A549 (cell line): Measurements from ENCODE around the gene CD99L2. TPM values are rescaled to one million over a fixed set of nuclear protein-coding genes. Genes with fewer than 3 reads are reported as not detected.

Experiments
- ATAC-seq, 2 experiments: fragments of 200-7000 bp in 1 of 2; fragments of >200 bp in 1 of 2; cut with Nextera tagmentation in 1 of 2; cut with Tn5 transposase in 1 of 2; 3 replicates each; pipeline versions ENCODE4 v1.8.0 to v1.9.1; 2018 to 2020; ENCODE audit warnings: mild to moderate bottlenecking in 1 of 2, moderate library complexity in 1 of 2
- CTCF ChIA-PET: fragments of 300-600 bp; sonication (Branson Sonifier 250); formaldehyde crosslinking; extraction: SDS; loops from one replicate; lab custom pipeline; 2021; ENCODE audit warnings: antibody characterized with exemption, inconsistent platforms; lab: Yijun Ruan, JAX
- POLR2A ChIA-PET: fragments of 350-600 bp; formaldehyde crosslinking; extraction: SDS; loops from one replicate; lab custom pipeline; 2021; ENCODE audit warnings: antibody characterized with exemption, inconsistent platforms; lab: Yijun Ruan, JAX
- DNase-seq, 2 experiments: peaks; one replicate each; pipeline versions ENCODE4 v3.0.0 to v3.0.0-alpha.2; 2011 to 2016; ENCODE audit warnings: low read depth in 1 of 2, low spot score in 1 of 2
- FAIRE-seq: peaks from 2 replicates; lab custom pipeline; 2011; peaks lifted over from hg19 to GRCh38; lab: Jason Lieb, UNC
- H3K27ac ChIP-seq, 2 experiments: fragments of >200 bp; sonication (Bioruptor Twin); formaldehyde crosslinking; 3 replicates each; pipeline ENCODE4 v1.5.1; 2016 to 2017
- H3K4me1 ChIP-seq: fragments of >200 bp; sonication (Bioruptor Twin); formaldehyde crosslinking; 3 replicates; pipeline ENCODE4 v1.6.1; 2016
- H3K4me2 ChIP-seq: fragments of >200 bp; sonication (Bioruptor Twin); formaldehyde crosslinking; 3 replicates; pipeline ENCODE4 v1.6.1; 2016
- H3K4me3 ChIP-seq: fragments of >200 bp; sonication (Bioruptor Twin); formaldehyde crosslinking; 3 replicates; pipeline ENCODE4 v1.5.1; 2016
- H3K9me3 ChIP-seq: fragments of >200 bp; sonication (Bioruptor Twin); formaldehyde crosslinking; 3 replicates; pipeline ENCODE4 v1.6.1; 2016
- CBX8 ChIP-seq: fragments of 200-600 bp; sonication (generic); IDR thresholded peaks from 2 replicates; pipeline ENCODE4 v1.6.1; 2016
- CHD2 ChIP-seq: fragments of 150-350 bp; IDR thresholded peaks from 2 replicates; pipeline ENCODE4 v1.6.1; 2014; ENCODE audit warnings: low read length; ENCODE audit not compliant: partially characterized antibody
- E2F6 ChIP-seq: IDR thresholded peaks from 2 replicates; pipeline ENCODE4 v1.6.1; 2012; ENCODE audit warnings: low read depth, borderline replicate concordance
- EHF ChIP-seq: fragments of 250-450 bp; sonication (Bioruptor Pico); IDR thresholded peaks from 2 replicates; pipeline ENCODE4 v1.5.0; 2020; ENCODE audit warnings: mild to moderate bottlenecking
- FOSL2 ChIP-seq, 2 experiments: fragments of 450-650 bp in 1 of 2; fragments of >200 bp in 1 of 2; sonication (Bioruptor Twin) in 1 of 2; formaldehyde crosslinking; IDR thresholded peaks; 2 replicates each; pipeline versions ENCODE4 v1.5.0 to v1.6.1; 2016 to 2020; ENCODE audit warnings: mild to moderate bottlenecking in 1 of 2, moderate library complexity in 1 of 2
- FOXS1 ChIP-seq: fragments of 250-450 bp; sonication (Bioruptor Pico); IDR thresholded peaks from 2 replicates; pipeline ENCODE4 v1.5.0; 2020; ENCODE audit warnings: mild to moderate bottlenecking, moderate library complexity
- GATA3 ChIP-seq: IDR thresholded peaks from 2 replicates; pipeline ENCODE4 v1.6.1; 2012; ENCODE audit warnings: borderline replicate concordance
- HEYL ChIP-seq: fragments of 250-450 bp; sonication (Bioruptor Pico); IDR thresholded peaks from 2 replicates; pipeline ENCODE4 v1.8.0; 2021; ENCODE audit warnings: mild to moderate bottlenecking, moderate library complexity
- HOXB13 ChIP-seq: fragments of 250-450 bp; sonication (Bioruptor Pico); IDR thresholded peaks from 2 replicates; pipeline ENCODE4 v1.5.0; 2020; ENCODE audit warnings: low read depth, mild to moderate bottlenecking, moderate library complexity
- JUN ChIP-seq, 2 experiments: fragments of >200 bp; sonication (Bioruptor Twin); formaldehyde crosslinking; IDR thresholded peaks; 2 replicates in 1 of 2; 3 replicates in 1 of 2; pipeline ENCODE4 v1.6.1; 2016 to 2017
- KDM1A ChIP-seq: fragments of 200-600 bp; sonication (generic); IDR thresholded peaks from 2 replicates; pipeline ENCODE4 v1.6.1; 2016; ENCODE audit warnings: low read depth, mild to moderate bottlenecking
- KDM5A ChIP-seq: fragments of 200-600 bp; sonication (generic); IDR thresholded peaks from 2 replicates; pipeline ENCODE4 v1.6.1; 2016; ENCODE audit warnings: antibody characterized with exemption, mild to moderate bottlenecking
- MAFK ChIP-seq: fragments of 450-650 bp; IDR thresholded peaks from 2 replicates; pipeline ENCODE4 v1.6.1; 2014; ENCODE audit not compliant: partially characterized antibody
- MAX ChIP-seq: IDR thresholded peaks from 2 replicates; pipeline ENCODE4 v1.6.1; 2012
- NPAS2 ChIP-seq: fragments of 250-450 bp; sonication (Bioruptor Pico); IDR thresholded peaks from 2 replicates; pipeline ENCODE4 v1.8.0; 2022; ENCODE audit warnings: mild to moderate bottlenecking, moderate library complexity, borderline replicate concordance
- RCOR1 ChIP-seq: fragments of 150-350 bp; IDR thresholded peaks from 2 replicates; pipeline ENCODE4 v1.6.1; 2014; ENCODE audit warnings: antibody characterized with exemption, low read length, low read depth
- RFX5 ChIP-seq: fragments of 450-650 bp; IDR thresholded peaks from 2 replicates; pipeline ENCODE4 v1.7.1; 2014; ENCODE audit warnings: antibody characterized with exemption, mild to moderate bottlenecking, moderate library complexity
- ZC3H11A ChIP-seq: fragments of 450-650 bp; IDR thresholded peaks from 2 replicates; pipeline ENCODE4 v1.6.1; 2014; ENCODE audit warnings: antibody characterized with exemption, mild to moderate bottlenecking
- ZFP36 ChIP-seq: fragments of 450-650 bp; IDR thresholded peaks from 2 replicates; pipeline ENCODE4 v1.6.1; 2014; ENCODE audit warnings: borderline replicate concordance; ENCODE audit not compliant: partially characterized antibody
- WGBS: methylation state at CpG from one replicate; pipeline ENCODE4 v1.1.6; 2017; ENCODE audit errors: missing lambda C conversion rate; 5-methylcytosine and 5-hydroxymethylcytosine counted together
- polyA plus RNA-seq, 4 experiments: library from polyadenylated mRNA; depleted of rRNA in 3 of 4; stranded (reverse); fragments of >200 nt; fragmentation: RNase III in 1 of 4; extraction: RNeasy Plus Mini Kit Qiagen cat#74134 plus additional on column Dnase treatment in 1 of 4; gene quantifications; 2 replicates in 3 of 4; 3 replicates in 1 of 4; pipeline ENCODE4 v1.2.3, GENCODE V29; 2011 to 2017
- TF ChIP-seq, protein P1 (sequence below): IDR thresholded peaks from 2 replicates; pipeline ENCODE4 v1.6.1; 2012

CD99L2 gene
- polyA plus RNA-seq, 2 of the 4 experiments (the other 2 are of a cell fraction): 50.5 to 66.5 TPM

- ChIA-PET CTCF (interaction anchor here (0.6 to 1.0 kb wide), 3 partner anchors 127 to 183 kb away, joined by 3 to 5 read pairs (median 3); no protein-coding TSS in a partner anchor), POLR2A (no interaction called here)
- peak overlapping the region; percentile 96 to 98 for H3K27ac ChIP-seq
- ATAC-seq (peak; percentile 62 to 74), FAIRE-seq (peak; percentile 23), DNase-seq (peak; percentile 12 to 26)
- peak overlapping the region; percentile 92 for H3K4me3 ChIP-seq
- peak overlapping the region; percentile 88 for H3K4me2 ChIP-seq
- 3% methylated on average over 19 of the region's 42 CpGs for WGBS
- peaks cover 23% of the 10 kb centered on the region for H3K4me1 ChIP-seq
- no peaks in the 10 kb centered on the region for H3K9me3 ChIP-seq
- peak; percentile 40; the same call in 1 of the 2 replicates for TF ChIP-seq GATA3
- TF ChIP-seq MAFK: no peak
- TF ChIP-seq E2F6: peak; percentile 63
- TF ChIP-seq, all 56 proteins: peak for 2
These were observed 806 bp upstream of the CD99L2 start for GRCh38 chrX:150899191-150899757.

DNA sequence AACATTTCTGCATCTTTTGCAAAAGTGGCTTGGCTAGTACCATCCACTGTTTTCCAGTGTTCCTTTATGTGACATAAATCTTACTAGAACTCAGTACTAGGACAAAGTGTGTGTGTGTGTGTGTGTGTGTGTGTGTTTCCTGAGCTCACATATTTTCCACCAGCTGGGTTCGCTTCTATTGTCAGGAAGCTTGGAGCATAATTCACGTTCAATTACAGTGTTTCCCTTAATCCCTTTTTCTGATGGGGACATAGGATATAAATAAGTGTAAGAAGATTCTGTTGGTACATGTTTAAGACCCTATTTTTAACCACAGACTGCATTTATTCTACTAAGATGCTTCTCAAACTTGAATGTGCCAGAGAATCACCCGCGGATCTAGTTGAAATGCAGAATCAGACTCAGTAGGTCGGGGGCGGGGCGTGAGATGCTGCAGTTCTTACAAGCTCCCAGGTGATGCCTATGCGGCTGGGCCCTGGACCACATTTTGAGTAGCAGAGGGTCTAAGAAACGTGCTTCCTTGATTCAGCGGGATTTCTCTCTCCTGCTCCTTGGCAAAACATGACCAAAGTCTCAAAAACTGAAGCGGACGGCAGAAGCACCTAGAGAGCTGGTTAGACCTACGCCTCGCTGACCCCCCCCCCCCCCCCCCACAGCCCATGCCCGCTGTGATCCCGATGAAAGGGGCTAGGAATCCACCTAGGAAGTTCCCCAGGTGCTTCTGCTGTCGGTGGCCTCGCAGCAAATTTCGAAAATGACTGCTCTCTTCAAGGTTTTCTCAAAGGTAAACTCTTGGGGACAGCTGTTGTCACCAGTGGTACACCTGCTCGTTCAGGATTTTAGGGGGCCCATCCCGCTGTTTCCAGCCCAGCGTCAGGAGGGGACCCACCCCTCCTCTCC, 797 bp downstream of the CD99L2 start:
- H3K4me3 ChIP-seq: peak overlapping the region; percentile 92
- ATAC-seq (peak in 1 of 2 experiments; percentile 25; a peak in 1 of 6 replicates), FAIRE-seq (no peak), DNase-seq (peak; percentile 24 to 28)
- peaks cover 19% of the 10 kb centered on the region for H3K4me1 ChIP-seq
- WGBS: 5% methylated on average over 10 of the region's 22 CpGs
- ChIA-PET POLR2A (interaction anchor here (1.1 kb wide), 1 partner anchor 85 kb away, joined by 3 read pairs; the partner anchor contains the start of gene HMGB3), CTCF (no interaction called here)
- peak overlapping the region; percentile 96 to 98 for H3K27ac ChIP-seq
- H3K4me2 ChIP-seq: peak overlapping the region; percentile 83
- no peak for TF ChIP-seq RCOR1
- TF ChIP-seq FOXS1 (CRISPR knock-in tag): no peak
- no peak for TF ChIP-seq RFX5
- no peak for TF ChIP-seq FOSL2 (IDR thresholded peaks at IDR 0.05)
- no peak for TF ChIP-seq FOSL2 (CRISPR knock-in tag; IDR thresholded peaks at IDR 0.05)
- TF ChIP-seq HEYL (CRISPR knock-in tag): no peak
- TF ChIP-seq NPAS2 (CRISPR knock-in tag): no peak
- H3K9me3 ChIP-seq: no peaks in the 10 kb centered on the region

- ATAC-seq: no peak
- DNase-seq: no peak
- FAIRE-seq: no peak
- 93% methylated on average over 6 of the region's 6 CpGs for WGBS
- POLR2A ChIA-PET: no interaction called here
- Histone ChIP-seq H3K4me3 (no peak overlapping the region), H3K4me1 (peaks cover 15% of the 10 kb centered on the region), H3K9me3 (no peaks in the 10 kb centered on the region), H3K27ac (no peak overlapping the region), H3K4me2 (peak overlapping the region; percentile 83)
- CTCF ChIA-PET: no interaction called here
- TF ChIP-seq GATA3 (no peak), HOXB13 (CRISPR knock-in tag) (no peak), KDM5A (no peak), KDM1A (peak; percentile 50; the same call in 1 of the 2 replicates), ZFP36 (peak; percentile 37), MAX (no peak), FOXS1 (CRISPR knock-in tag) (no peak), JUN (IDR thresholded peaks at IDR 0.05) (no peak), EHF (CRISPR knock-in tag) (no peak), CHD2 (no peak), MAFK (no peak), CBX8 (no peak), ZC3H11A (no peak)
- TF ChIP-seq, protein P1, sequence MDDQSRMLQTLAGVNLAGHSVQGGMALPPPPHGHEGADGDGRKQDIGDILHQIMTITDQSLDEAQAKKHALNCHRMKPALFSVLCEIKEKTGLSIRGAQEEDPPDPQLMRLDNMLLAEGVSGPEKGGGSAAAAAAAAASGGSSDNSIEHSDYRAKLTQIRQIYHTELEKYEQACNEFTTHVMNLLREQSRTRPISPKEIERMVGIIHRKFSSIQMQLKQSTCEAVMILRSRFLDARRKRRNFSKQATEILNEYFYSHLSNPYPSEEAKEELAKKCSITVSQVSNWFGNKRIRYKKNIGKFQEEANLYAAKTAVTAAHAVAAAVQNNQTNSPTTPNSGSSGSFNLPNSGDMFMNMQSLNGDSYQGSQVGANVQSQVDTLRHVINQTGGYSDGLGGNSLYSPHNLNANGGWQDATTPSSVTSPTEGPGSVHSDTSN: no peak
- TF ChIP-seq, all 56 proteins: peak for 2
These were observed 1.8 kb downstream of the CD99L2 start for GRCh38 chrX:150896632-150897031.
